ENCODE measurements around the gene DESI1.

Gene DESI1

GRCh38 chr22:41555325-41555982, 65.4 kb downstream of the DESI1 start:
- Histone ChIP-seq H3K4me2 (ENCODE audit: low read depth, low read length) (no peak overlapping the region), H3K9me2 (replicated peaks; ENCODE audit: insufficient read depth, low read length) (no peaks in the 10 kb centered on the region), H3K9ac (ENCODE audit: low read length) (no peak overlapping the region), H3K36me3 (replicated peaks; ENCODE audit: insufficient read depth, low read length) (no peaks in the 10 kb centered on the region), H3K4me3 (ENCODE audit: low read length) (no peak overlapping the region), H3K9me3 (replicated peaks; ENCODE audit: insufficient read depth, low read length) (no peaks in the 10 kb centered on the region), H4K20me1 (ENCODE audit: insufficient read depth, low read length) (no peaks in the 10 kb centered on the region), H3F3A (ENCODE audit: insufficient read depth, low read length) (peaks cover 8% of the 10 kb centered on the region), H2AFZ (ENCODE audit: low read length) (no peak overlapping the region), H3K4me1 (ENCODE audit: low read length) (peaks cover 19% of the 10 kb centered on the region), H3K27me3 (replicated peaks; ENCODE audit: insufficient read depth, low read length) (no peaks in the 10 kb centered on the region), H3K79me2 (ENCODE audit: low read length) (no peaks in the 10 kb centered on the region), H3K27ac (ENCODE audit: low read length) (no peak overlapping the region)
- TF ChIP-seq EZH2 (optimal IDR thresholded peaks at IDR 0.05; ENCODE audit: low read depth, low read length) (no peak), CTCF (IDR thresholded peaks at IDR 0.05; ENCODE audit: low read length) (no peak), EZH2phosphoT487 (IDR thresholded peaks at IDR 0.05; ENCODE audit: low read length) (no peak)
- no peak for DNase-seq

GRCh38 chr22:41551877-41552582, 68.8 kb downstream of the DESI1 start:
- H3K9me3 ChIP-seq (replicated peaks; ENCODE audit: insufficient read depth, low read length), result no peaks in the 10 kb centered on the region
- H3K4me2 ChIP-seq (ENCODE audit: low read depth, low read length), result peak overlapping the region; percentile 28
- peaks cover 2% of the 10 kb centered on the region for H3F3A ChIP-seq (ENCODE audit: insufficient read depth, low read length)

GRCh38 chr22:41550952-41551491, 69.8 kb downstream of the DESI1 start:
- DNase-seq, result no peak
- no peak overlapping the region for H3K27ac ChIP-seq (ENCODE audit: low read length)
- TF ChIP-seq CTCF (IDR thresholded peaks at IDR 0.05; ENCODE audit: low read length), result no peak
- no peak for TF ChIP-seq EZH2 (optimal IDR thresholded peaks at IDR 0.05; ENCODE audit: low read depth, low read length)
- TF ChIP-seq EZH2phosphoT487 (IDR thresholded peaks at IDR 0.05; ENCODE audit: low read length), result no peak

More at GRCh38 chr22:41551877-41552582, 68.8 kb downstream of the DESI1 start:
- TF ChIP-seq CTCF (IDR thresholded peaks at IDR 0.05; ENCODE audit: low read length) (no peak), EZH2 (optimal IDR thresholded peaks at IDR 0.05; ENCODE audit: low read depth, low read length) (no peak), EZH2phosphoT487 (IDR thresholded peaks at IDR 0.05; ENCODE audit: low read length) (no peak)
- Histone ChIP-seq H3K9ac (ENCODE audit: low read length) (no peak overlapping the region), H3K4me3 (ENCODE audit: low read length) (no peak overlapping the region), H3K4me1 (ENCODE audit: low read length) (peaks cover 8% of the 10 kb centered on the region), H2AFZ (ENCODE audit: low read length) (peak overlapping the region; percentile 58; the same call in 1 of the 2 replicates), H4K20me1 (ENCODE audit: insufficient read depth, low read length) (no peaks in the 10 kb centered on the region), H3K36me3 (replicated peaks; ENCODE audit: insufficient read depth, low read length) (no peaks in the 10 kb centered on the region), H3K9me2 (replicated peaks; ENCODE audit: insufficient read depth, low read length) (no peaks in the 10 kb centered on the region), H3K27ac (ENCODE audit: low read length) (no peak overlapping the region), H3K27me3 (replicated peaks; ENCODE audit: insufficient read depth, low read length) (no peaks in the 10 kb centered on the region), H3K79me2 (ENCODE audit: low read length) (no peaks in the 10 kb centered on the region)
- no peak for DNase-seq

More at GRCh38 chr22:41550952-41551491, 69.8 kb downstream of the DESI1 start:
- Histone ChIP-seq H3K36me3 (replicated peaks; ENCODE audit: insufficient read depth, low read length) (no peaks in the 10 kb centered on the region), H2AFZ (ENCODE audit: low read length) (no peak overlapping the region), H3K9me3 (replicated peaks; ENCODE audit: insufficient read depth, low read length) (no peaks in the 10 kb centered on the region), H3K9me2 (replicated peaks; ENCODE audit: insufficient read depth, low read length) (no peaks in the 10 kb centered on the region), H3F3A (ENCODE audit: insufficient read depth, low read length) (no peaks in the 10 kb centered on the region), H4K20me1 (ENCODE audit: insufficient read depth, low read length) (no peaks in the 10 kb centered on the region), H3K9ac (ENCODE audit: low read length) (no peak overlapping the region), H3K27me3 (replicated peaks; ENCODE audit: insufficient read depth, low read length) (no peaks in the 10 kb centered on the region), H3K4me1 (ENCODE audit: low read length) (no peaks in the 10 kb centered on the region), H3K4me2 (ENCODE audit: low read depth, low read length) (no peak overlapping the region), H3K4me3 (ENCODE audit: low read length) (no peak overlapping the region), H3K79me2 (ENCODE audit: low read length) (no peaks in the 10 kb centered on the region)
